GM19467 (cell line): ENCODE data around the gene PPT1.
A peak's percentile ranks its signal among the peaks of the same experiment; 100 is the strongest.

Experiments used
- ATAC-seq: cut with Tn5 transposase; IDR thresholded peaks from one replicate; pipeline ENCODE4 v1.9.1; 2021; ENCODE audit warnings: mild to moderate bottlenecking, moderate library complexity; ENCODE audit not compliant: unreplicated experiment

PPT1 gene

GRCh38 chr1:40096977-40097782 lies at the start of gene PPT1:
TSS of gene PPT1 (minus strand) at chr1:40097252. CDS start at chr1:40097238, 14 bp downstream.
- peak; percentile 81 for ATAC-seq

- no peak for ATAC-seq
These were observed 47.0 kb upstream of the PPT1 start for GRCh38 chr1:40143891-40144575.

GRCh38 chr1:40141878-40142535 lies 45.0 kb upstream of the PPT1 start:
- no peak for ATAC-seq

DNA sequence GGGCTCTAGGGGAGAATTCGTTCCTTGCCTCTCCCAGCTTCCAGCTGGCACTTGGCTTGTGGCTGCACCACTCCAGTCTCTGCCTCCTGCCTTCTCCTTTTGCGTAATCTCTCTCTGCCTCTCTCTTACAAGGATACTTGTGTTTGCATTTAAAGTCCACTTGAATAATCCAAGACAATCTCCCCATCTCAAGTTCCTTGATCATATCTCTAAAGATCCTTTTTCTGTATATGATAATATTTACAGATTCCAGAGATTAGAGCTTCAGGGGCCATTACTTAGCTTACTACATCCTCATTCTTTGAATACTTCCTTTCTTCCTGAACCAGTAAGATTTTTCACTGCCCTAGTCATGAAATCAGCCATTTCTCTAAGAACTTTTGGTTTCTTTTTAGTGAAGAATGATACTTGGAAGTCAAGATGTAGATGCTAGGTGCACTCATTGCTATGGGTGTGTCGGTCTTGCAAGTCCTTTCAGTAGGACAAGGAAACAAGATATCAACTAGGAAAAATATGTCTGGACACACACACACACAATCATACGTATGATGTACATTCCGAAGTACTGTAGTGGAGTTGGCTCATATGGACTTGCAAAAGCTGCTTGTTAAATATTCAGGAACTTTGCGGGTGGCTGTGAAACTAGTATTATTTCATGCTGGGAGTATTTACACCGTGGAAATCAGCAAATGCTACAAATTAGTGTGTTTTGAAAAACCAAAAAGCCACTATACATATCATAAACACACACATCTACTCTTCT lies 43.3 kb upstream of the PPT1 start:
- no peak for ATAC-seq

GRCh38 chr1:40133839-40134238 lies 36.8 kb upstream of the PPT1 start:
- ATAC-seq: no peak

DNA sequence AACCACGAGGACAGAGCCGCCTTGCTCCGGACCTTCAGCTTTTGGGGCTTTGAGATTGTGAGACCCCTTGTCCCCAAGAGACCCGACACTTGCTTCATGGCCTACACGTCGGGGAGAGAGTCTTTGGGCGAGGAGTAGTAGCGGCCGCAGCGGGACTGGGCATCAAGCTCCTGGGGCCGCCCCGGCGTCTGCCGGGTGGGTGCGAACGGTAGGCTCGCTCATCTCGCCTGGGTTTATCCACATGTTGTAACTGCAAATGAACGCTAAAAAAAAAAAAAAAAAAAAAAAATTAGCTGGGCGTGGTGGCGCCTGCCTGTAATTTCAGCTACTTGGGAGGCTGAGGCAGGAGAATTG lies 36.2 kb upstream of the PPT1 start:
- no peak for ATAC-seq

GRCh38 chr1:40132383-40133311 lies 35.6 kb upstream of the PPT1 start:
- ATAC-seq: no peak

- no peak for ATAC-seq
These were observed 33.8 kb upstream of the PPT1 start for GRCh38 chr1:40130892-40131291.

- no peak for ATAC-seq
These were observed 25.8 kb upstream of the PPT1 start for GRCh38 chr1:40122855-40123254.

DNA sequence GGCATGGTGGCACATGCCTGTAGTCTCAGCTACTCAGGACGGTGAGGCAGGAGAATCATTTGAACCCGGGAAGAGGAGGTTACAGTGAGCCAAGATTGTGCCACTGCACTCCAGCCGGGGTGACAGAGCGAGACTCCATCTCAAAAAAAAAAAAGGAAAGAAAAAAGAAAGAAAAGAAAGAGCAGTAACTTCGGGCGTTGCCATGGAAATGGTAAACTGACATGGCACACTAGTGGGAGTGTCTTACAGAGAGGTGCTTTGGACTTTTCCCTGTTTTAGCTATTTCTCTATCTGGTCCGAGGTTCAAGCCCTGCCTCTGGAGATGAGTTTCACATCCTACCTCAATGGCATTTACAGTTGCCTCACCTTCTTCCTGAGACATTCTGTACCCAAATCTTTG lies 23.1 kb upstream of the PPT1 start:
- ATAC-seq: no peak

GRCh38 chr1:40114400-40114799 lies 17.3 kb upstream of the PPT1 start:
- ATAC-seq: no peak

GRCh38 chr1:40110389-40110788 lies 13.3 kb upstream of the PPT1 start:
- ATAC-seq: no peak

- no peak for ATAC-seq
These were observed 10.4 kb upstream of the PPT1 start for GRCh38 chr1:40107290-40107959.

DNA sequence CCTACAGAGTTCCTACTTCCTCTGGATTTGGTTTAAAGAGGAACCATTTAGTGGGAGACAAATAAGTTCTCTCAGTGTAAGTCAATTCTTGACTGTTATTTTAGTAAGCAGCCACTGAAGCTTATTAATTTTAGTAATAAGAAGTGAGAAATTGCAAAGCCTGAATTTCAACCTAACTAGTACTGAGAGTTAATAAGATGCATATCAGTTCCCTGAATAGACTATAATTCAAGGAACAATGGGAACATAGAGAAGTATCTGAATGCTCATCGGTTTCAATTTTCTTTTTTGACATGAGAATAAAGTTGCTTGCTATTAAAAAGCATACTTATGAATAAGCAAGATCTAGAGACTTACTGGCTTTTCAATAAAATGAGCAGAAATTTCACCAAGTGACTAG lies 8.0 kb upstream of the PPT1 start:
- no peak for ATAC-seq

GRCh38 chr1:40102896-40103295 lies 5.8 kb upstream of the PPT1 start:
- no peak for ATAC-seq

DNA sequence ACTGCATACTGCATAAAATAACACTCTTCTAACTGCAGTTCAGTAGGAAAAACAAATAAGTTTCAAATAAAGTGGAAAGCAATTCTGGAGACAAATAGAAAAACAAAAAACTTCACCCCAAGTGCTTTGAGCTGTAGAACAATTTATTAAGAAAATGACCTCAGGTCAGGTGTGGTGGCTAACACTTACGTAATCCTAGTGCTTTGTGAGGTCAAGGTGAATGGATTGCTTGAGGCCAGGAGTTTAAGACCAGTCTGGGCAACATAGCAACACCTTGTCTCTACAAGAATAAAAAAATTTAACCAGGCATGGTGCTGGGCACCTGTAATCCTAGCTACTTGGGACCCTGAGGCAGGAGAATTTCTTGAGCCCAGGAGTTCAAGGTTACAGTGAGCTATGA lies 5.0 kb upstream of the PPT1 start:
- no peak for ATAC-seq

DNA sequence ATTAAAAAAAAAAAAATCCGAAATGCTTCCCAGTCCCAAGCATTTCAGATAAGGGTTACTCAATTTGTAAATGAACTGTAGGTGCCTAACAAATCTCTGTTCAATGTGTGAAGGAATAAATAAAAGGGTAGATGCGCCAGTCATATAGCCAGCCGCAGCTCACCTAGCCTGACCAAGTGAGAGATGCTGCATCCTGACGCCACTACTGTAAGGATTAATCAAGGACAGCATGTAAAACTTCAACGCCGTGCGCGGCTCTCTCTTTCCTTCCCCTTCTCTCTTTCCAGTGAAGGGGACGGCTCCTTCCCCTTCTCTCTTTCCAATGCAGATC lies 441 bp downstream of the PPT1 start:
- peak; percentile 31 for ATAC-seq

GRCh38 chr1:40095806-40096205 lies 1.2 kb downstream of the PPT1 start:
- no peak for ATAC-seq

GRCh38 chr1:40094466-40095110 lies 2.5 kb downstream of the PPT1 start:
- ATAC-seq: no peak
